Right lobe of liver (tissue), 6 donors: ENCODE results near the gene AIFM1. TPM values are rescaled to one million over a fixed set of nuclear protein-coding genes. Genes with fewer than 3 reads are reported as not detected.

ENCODE experiments used
- ATAC-seq, 4 donors: fragments of 200-7000 bp; cut with Tn5 transposase; one replicate each; pipeline ENCODE4 v1.9.1; 2020; ENCODE audit warnings: mild to moderate bottlenecking in 4 of 4, moderate library complexity in 4 of 4
- DNase-seq, 3 donors: peaks; one replicate each; pipeline ENCODE4 v3.0.0-alpha.2; 2020
- H3K27ac ChIP-seq, 3 donors: fragments of 200-600 bp; one replicate each; pipeline ENCODE4 v1.8.0; 2022
- H3K27me3 ChIP-seq, 2 donors: fragments of 200-600 bp; one replicate each; pipeline ENCODE4 v1.8.0; 2022
- H3K36me3 ChIP-seq, 4 donors: fragments of 200-600 bp; sonication (generic) in 1 of 4; one replicate each; pipeline versions ENCODE4 v1.5.1 to v1.8.0; 2017 to 2022; ENCODE audit warnings: control low read depth in 1 of 4
- H3K4me1 ChIP-seq, 4 donors: fragments of 200-600 bp; sonication (generic) in 1 of 4; one replicate each; pipeline versions ENCODE4 v1.5.1 to v1.8.0; 2017 to 2022; ENCODE audit warnings: control low read depth in 1 of 4
- H3K4me3 ChIP-seq, 3 donors: fragments of 200-600 bp; one replicate each; pipeline ENCODE4 v1.8.0; 2022
- H3K9me3 ChIP-seq, 4 donors: fragments of 200-600 bp; sonication (generic) in 1 of 4; one replicate each; pipeline versions ENCODE4 v1.5.1 to v1.8.0; 2017 to 2022; ENCODE audit warnings: control low read depth in 1 of 4
- POLR2A ChIP-seq: fragments of 450-650 bp; IDR thresholded peaks from one replicate; pipeline ENCODE4 v1.6.1; 2017; ENCODE audit warnings: antibody characterized with exemption, mild to moderate bottlenecking
- WGBS: methylation state at CpG from one replicate; pipeline ENCODE4 v1.1.6; 2018; ENCODE audit warnings: low coverage, low lambda C conversion rate; ENCODE audit not compliant: insufficient coverage; ENCODE audit errors: missing lambda C conversion rate; 5-methylcytosine and 5-hydroxymethylcytosine counted together
- intact Hi-C, 2 donors: fragments of 100-400 bp; cut with DNase I; formaldehyde crosslinking; loops; one replicate each; pipeline versions ENCODE4 v1.11.2 to v1.14.1; 2022
- total RNA-seq, 6 experiments: library from RNA; depleted of rRNA in 2 of 6; stranded (reverse); fragments of >200 nt in 2 of 6; fragmentation: NEBNext Ultra II Directional in 3 of 6; extraction: Animal tissue kit (Norgen Biotek cat#: 25700) in 3 of 6; gene quantifications; one replicate each; pipeline versions ENCODE4 v1.1.0 to v1.2.4, GENCODE V29; 2016 to 2023
- TF ChIP-seq, protein P1 (sequence below), 4 donors: fragments of 200-600 bp in 3 of 4; fragments of 450-650 bp in 1 of 4; IDR thresholded peaks; one replicate each; pipeline versions ENCODE4 v1.5.1 to v1.8.0; 2016 to 2022; ENCODE audit warnings: antibody characterized with exemption in 4 of 4, mild to moderate bottlenecking in 2 of 4
- donor health status: DM: no; HTN: yes; CAD: no.
- donor health status: DM: no; HTN: no; CAD: no.
- donor health status: DM: no; HTN: no; CAD: no.
- donor health status: DM: no; HTN: yes; CAD: no.
- donor health status: DM: no; HTN: yes; CAD: no.

AIFM1 gene
- total RNA-seq, 6 experiments from 2014 or later: 63.4 to 90.0 (median 76.7) TPM

DNA sequence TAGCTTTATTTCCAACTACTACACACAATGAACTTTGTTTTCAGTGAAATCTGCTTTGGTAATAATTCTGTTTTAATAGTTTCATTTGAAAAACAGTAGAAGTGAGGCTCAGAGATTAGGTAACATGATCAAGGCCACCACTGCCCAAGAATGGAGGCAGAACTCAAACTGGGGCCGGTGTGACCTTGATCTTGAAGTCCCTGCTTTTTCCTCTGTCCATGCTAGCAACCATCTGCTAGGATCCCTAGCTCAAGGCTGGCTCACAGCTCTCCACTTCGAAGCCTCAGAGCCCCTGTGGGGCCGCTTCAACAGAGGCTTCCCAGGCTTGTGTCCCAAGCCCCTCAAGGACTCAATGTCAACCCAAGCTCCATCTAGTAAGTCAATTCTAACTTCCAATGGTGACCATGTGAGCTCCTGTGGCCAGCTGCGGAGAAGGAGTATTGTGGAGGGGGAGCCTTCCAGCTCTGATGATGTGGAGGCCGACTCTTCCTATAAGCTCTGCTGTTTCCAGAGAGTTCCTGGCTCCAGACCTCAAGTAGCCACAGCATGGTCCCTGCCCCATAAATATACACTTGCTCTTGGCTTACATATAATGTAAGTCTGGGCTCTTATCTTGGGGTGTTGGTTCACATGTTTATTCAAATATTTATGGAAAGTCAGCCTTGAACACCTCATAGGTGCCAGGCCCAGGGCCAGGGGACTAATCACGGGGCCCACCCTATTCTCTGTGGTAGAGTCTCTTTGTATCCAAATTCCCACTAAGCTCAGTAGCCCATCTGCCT is 70.2 kb downstream of the AIFM1 start:
- Histone ChIP-seq H3K27ac (no peak overlapping the region), H3K4me3 (no peak overlapping the region), H3K36me3 (no peaks in the 10 kb centered on the region), H3K27me3 (no peaks in the 10 kb centered on the region), H3K9me3 (no peaks in the 10 kb centered on the region), H3K4me1 (no peaks in the 10 kb centered on the region)
- 81% methylated on average over 5 of the region's 6 CpGs for WGBS
- intact Hi-C loops: no loop called here
- ATAC-seq (no peak), DNase-seq (no peak)
- TF ChIP-seq, protein P1, sequence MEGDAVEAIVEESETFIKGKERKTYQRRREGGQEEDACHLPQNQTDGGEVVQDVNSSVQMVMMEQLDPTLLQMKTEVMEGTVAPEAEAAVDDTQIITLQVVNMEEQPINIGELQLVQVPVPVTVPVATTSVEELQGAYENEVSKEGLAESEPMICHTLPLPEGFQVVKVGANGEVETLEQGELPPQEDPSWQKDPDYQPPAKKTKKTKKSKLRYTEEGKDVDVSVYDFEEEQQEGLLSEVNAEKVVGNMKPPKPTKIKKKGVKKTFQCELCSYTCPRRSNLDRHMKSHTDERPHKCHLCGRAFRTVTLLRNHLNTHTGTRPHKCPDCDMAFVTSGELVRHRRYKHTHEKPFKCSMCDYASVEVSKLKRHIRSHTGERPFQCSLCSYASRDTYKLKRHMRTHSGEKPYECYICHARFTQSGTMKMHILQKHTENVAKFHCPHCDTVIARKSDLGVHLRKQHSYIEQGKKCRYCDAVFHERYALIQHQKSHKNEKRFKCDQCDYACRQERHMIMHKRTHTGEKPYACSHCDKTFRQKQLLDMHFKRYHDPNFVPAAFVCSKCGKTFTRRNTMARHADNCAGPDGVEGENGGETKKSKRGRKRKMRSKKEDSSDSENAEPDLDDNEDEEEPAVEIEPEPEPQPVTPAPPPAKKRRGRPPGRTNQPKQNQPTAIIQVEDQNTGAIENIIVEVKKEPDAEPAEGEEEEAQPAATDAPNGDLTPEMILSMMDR (IDR thresholded peaks at IDR 0.05): no peak
- no peak for TF ChIP-seq POLR2A

DNA sequence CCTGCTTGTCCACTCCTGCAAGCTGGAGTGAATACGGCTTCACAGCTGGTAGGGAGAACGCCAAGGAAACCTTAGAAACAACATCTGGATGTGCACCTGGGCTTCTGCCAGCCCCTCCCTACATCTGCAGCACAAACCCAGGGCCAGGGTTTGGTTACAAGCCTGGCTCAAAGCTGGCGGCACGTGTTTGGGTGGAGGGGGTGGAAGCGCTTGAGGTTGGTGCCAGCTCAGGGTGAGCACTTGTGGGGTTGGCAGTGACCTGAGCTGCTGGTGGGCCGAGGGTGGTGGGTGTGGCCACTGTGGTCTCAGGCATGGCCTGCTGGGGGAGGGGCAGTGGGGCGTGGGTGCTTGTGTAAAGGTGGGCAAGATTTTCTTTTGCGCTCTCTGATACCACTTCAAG is 70.9 kb downstream of the AIFM1 start:
- no peak overlapping the region for H3K27ac ChIP-seq
- ATAC-seq (no peak), DNase-seq (no peak)
- H3K27me3 ChIP-seq: no peaks in the 10 kb centered on the region
- intact Hi-C loops: no loop called here
- H3K36me3 ChIP-seq: no peaks in the 10 kb centered on the region
- no peak for TF ChIP-seq POLR2A
- TF ChIP-seq, protein P1 (IDR thresholded peaks at IDR 0.05): no peak
- WGBS: 30% methylated on average over 3 of the region's 8 CpGs
- no peak overlapping the region for H3K4me3 ChIP-seq
- no peaks in the 10 kb centered on the region for H3K4me1 ChIP-seq
- no peaks in the 10 kb centered on the region for H3K9me3 ChIP-seq

DNA sequence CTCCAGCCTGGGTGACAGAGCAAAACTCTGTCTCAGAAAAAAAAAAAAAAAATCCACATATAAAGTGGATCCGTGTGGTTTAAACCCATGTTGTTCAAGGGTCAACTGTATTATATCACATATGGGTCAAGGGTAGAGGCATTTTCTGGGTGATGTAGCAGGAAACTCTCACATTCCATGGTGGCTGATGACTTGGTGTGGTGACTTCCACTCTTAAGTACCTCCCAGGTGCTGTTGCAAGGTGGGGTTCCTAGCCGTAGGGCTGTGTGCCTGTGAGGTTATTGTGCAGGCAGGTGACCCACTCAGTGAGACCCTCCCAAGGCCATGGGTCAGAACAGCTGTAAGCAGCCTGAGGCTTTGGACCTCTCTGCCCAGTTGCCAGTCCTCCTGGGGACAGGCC is 72.4 kb downstream of the AIFM1 start:
- DNase-seq (no peak), ATAC-seq (no peak)
- Histone ChIP-seq H3K27ac (no peak overlapping the region), H3K27me3 (no peaks in the 10 kb centered on the region), H3K4me1 (no peaks in the 10 kb centered on the region), H3K4me3 (no peak overlapping the region), H3K36me3 (no peaks in the 10 kb centered on the region), H3K9me3 (no peaks in the 10 kb centered on the region)
- no peak for TF ChIP-seq POLR2A
- TF ChIP-seq, protein P1 (IDR thresholded peaks at IDR 0.05): no peak
- intact Hi-C loops: no loop called here
- 75% methylated on average over 1 of the region's 2 CpGs for WGBS

DNA sequence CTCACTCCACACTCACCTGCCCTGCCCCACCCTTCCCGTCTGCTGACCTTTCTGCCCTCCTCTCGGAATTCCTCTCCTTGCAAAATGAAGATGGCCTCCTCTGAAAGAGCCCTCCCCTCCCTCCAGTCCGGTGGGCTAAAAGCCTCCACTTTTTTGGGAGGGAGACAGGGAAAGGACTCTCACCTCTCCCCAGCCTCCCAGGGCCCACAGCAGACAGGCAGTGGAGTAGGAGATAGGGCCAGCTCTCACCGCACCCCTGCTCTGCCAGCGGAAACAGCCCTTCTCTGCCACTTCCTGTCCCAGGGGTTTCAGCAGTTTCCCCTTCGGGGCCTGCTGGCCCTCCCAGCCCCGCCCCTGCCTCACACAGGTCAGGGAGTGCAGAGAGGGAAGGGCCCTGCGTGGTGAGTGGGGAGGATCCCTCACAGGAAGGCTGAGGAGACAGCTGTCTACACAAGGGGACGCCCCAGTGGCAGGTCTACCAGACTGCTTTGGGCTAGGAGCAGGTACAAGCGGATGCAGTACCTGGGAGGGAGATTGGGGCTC is 73.6 kb downstream of the AIFM1 start:
- no peak for TF ChIP-seq POLR2A
- TF ChIP-seq, protein P1 (IDR thresholded peaks at IDR 0.05): no peak
- Histone ChIP-seq H3K4me3 (no peak overlapping the region), H3K4me1 (no peaks in the 10 kb centered on the region), H3K36me3 (no peaks in the 10 kb centered on the region), H3K27me3 (no peaks in the 10 kb centered on the region), H3K9me3 (no peaks in the 10 kb centered on the region), H3K27ac (no peak overlapping the region)
- 37% methylated on average over 2 of the region's 10 CpGs for WGBS
- DNase-seq (peak; percentile 50 to 76 (median 54)), ATAC-seq (peak; percentile 73 to 85 (median 76))
- intact Hi-C loops: no loop called here
